ENCODE data around the gene SYDE1. TPM values are rescaled to one million over a fixed set of nuclear protein-coding genes. Genes with fewer than 3 reads are reported as not detected.

SYDE1 gene
- total and polyA plus RNA-seq, 2 donors from 2014 or later, result 13.9 to 26.9 TPM

GRCh38 chr19:15108845-15109767 is 1.9 kb downstream of the SYDE1 start:
- Histone ChIP-seq H3K4me1 (ENCODE audit: control insufficient read depth in 2 of 3, insufficient read depth in 2 of 3, low read depth in 1 of 3, low read length in 3 of 3) (peaks cover 0 to 9% (median 0%) of the 10 kb centered on the region in 3 donors), H3K27me3 (ENCODE audit: control insufficient read depth, insufficient read depth, low read length) (no peaks in the 10 kb centered on the region), H3K9me3 (ENCODE audit: control insufficient read depth in 2 of 3, insufficient read depth in 1 of 3, low read length in 3 of 3) (peaks cover 0 to 4% (median 3%) of the 10 kb centered on the region in 3 donors), H3K36me3 (ENCODE audit: control insufficient read depth in 2 of 3, insufficient read depth in 3 of 3, low read length in 3 of 3) (peaks cover 0 to 18% (median 6%) of the 10 kb centered on the region in 3 donors), H3K4me3 (ENCODE audit: low read length in 3 of 3) (peak overlapping the region in 1 of 3 donors; percentile 80), H3K9ac (ENCODE audit: low read length in 3 of 3) (no peak overlapping the region), H3K27ac (ENCODE audit: low read depth in 2 of 2, low read length in 2 of 2) (peak overlapping the region in 1 of 2 donors; percentile 77)
- DNase-seq (peak in 1 of 5 donors; percentile 44), FAIRE-seq (no peak)
- no peak for TF ChIP-seq CTCF (IDR thresholded peaks at IDR 0.05; ENCODE audit: borderline replicate concordance, extremely low read depth, insufficient read depth)
- intact Hi-C loops (cut with DNase I), result no loop called here

- H3K27ac ChIP-seq (ENCODE audit: low read depth in 2 of 2, low read length in 2 of 2), result no peak overlapping the region
- no peaks in the 10 kb centered on the region for H3K9me3 ChIP-seq (ENCODE audit: control insufficient read depth in 2 of 3, insufficient read depth in 1 of 3, low read length in 3 of 3)
- H3K36me3 ChIP-seq (ENCODE audit: control insufficient read depth in 2 of 3, insufficient read depth in 3 of 3, low read length in 3 of 3), result peaks cover 0 to 20% (median 11%) of the 10 kb centered on the region in 3 donors
- H3K4me3 ChIP-seq (ENCODE audit: low read length in 3 of 3), result no peak overlapping the region
- DNase-seq (no peak), FAIRE-seq (no peak)
- intact Hi-C loops (cut with DNase I), result no loop called here
- peaks cover 0 to 12% (median 0%) of the 10 kb centered on the region in 3 donors for H3K4me1 ChIP-seq (ENCODE audit: control insufficient read depth in 2 of 3, insufficient read depth in 2 of 3, low read depth in 1 of 3, low read length in 3 of 3)
- no peaks in the 10 kb centered on the region for H3K27me3 ChIP-seq (ENCODE audit: control insufficient read depth, insufficient read depth, low read length)
- TF ChIP-seq CTCF (IDR thresholded peaks at IDR 0.05; ENCODE audit: borderline replicate concordance, extremely low read depth, insufficient read depth), result no peak
- H3K9ac ChIP-seq (ENCODE audit: low read length in 3 of 3), result no peak overlapping the region
Measured at GRCh38 chr19:15109768-15110417, 2.7 kb downstream of the SYDE1 start.

GRCh38 chr19:15110418-15110815 is 3.2 kb downstream of the SYDE1 start:
- intact Hi-C loops (cut with DNase I), result no loop called here
- H3K36me3 ChIP-seq (ENCODE audit: control insufficient read depth in 2 of 3, insufficient read depth in 3 of 3, low read length in 3 of 3), result peaks cover 0 to 25% (median 13%) of the 10 kb centered on the region in 3 donors

More at GRCh38 chr19:15110418-15110815, 3.2 kb downstream of the SYDE1 start:
- no peak overlapping the region for H3K9ac ChIP-seq (ENCODE audit: low read length in 3 of 3)
- FAIRE-seq (no peak), DNase-seq (peak in 1 of 5 donors; percentile 40)
- no peaks in the 10 kb centered on the region for H3K27me3 ChIP-seq (ENCODE audit: control insufficient read depth, insufficient read depth, low read length)
- TF ChIP-seq CTCF (IDR thresholded peaks at IDR 0.05; ENCODE audit: borderline replicate concordance, extremely low read depth, insufficient read depth), result no peak
- H3K9me3 ChIP-seq (ENCODE audit: control insufficient read depth in 2 of 3, insufficient read depth in 1 of 3, low read length in 3 of 3), result no peaks in the 10 kb centered on the region
- no peak overlapping the region for H3K4me3 ChIP-seq (ENCODE audit: low read length in 3 of 3)
- peaks cover 0 to 17% (median 4%) of the 10 kb centered on the region in 3 donors for H3K4me1 ChIP-seq (ENCODE audit: control insufficient read depth in 2 of 3, insufficient read depth in 2 of 3, low read depth in 1 of 3, low read length in 3 of 3)
- no peak overlapping the region for H3K27ac ChIP-seq (ENCODE audit: low read depth in 2 of 2, low read length in 2 of 2)

Measured in kidney (tissue), 14 donors.